Liver (tissue), 9 donors: ENCODE measurements around the gene B9D2. TPM values are rescaled to one million over a fixed set of nuclear protein-coding genes. Genes with fewer than 3 reads are reported as not detected.

ENCODE experiments used
- DNase-seq: peaks from one replicate; pipeline ENCODE4 v3.0.0-alpha.2; 2017; ENCODE audit warnings: low spot score
- H3K27ac ChIP-seq, 2 donors: one replicate each; pipeline ENCODE4 v1.7.0; 2013; ENCODE audit warnings: inconsistent platforms in 2 of 2, low read length in 2 of 2, control low read depth in 1 of 2, low read depth in 1 of 2, mild to moderate bottlenecking in 1 of 2
- H3K27me3 ChIP-seq, 4 donors: one replicate each; pipeline versions ENCODE4 v1.6.1 to v1.7.0; 2013; ENCODE audit warnings: low read length in 3 of 4, inconsistent platforms in 1 of 4, mild to moderate bottlenecking in 1 of 4, moderate library complexity in 1 of 4; ENCODE audit not compliant: control insufficient read depth in 4 of 4, insufficient read depth in 4 of 4
- H3K36me3 ChIP-seq, 4 donors: one replicate each; pipeline versions ENCODE4 v1.6.1 to v1.7.0; 2013; ENCODE audit warnings: low read length in 3 of 4, mild to moderate bottlenecking in 3 of 4, low read depth in 1 of 4, moderate library complexity in 1 of 4; ENCODE audit not compliant: control insufficient read depth in 4 of 4, insufficient read depth in 3 of 4
- H3K4me1 ChIP-seq, 4 donors: one replicate each; pipeline versions ENCODE4 v1.6.1 to v1.7.0; 2013; ENCODE audit warnings: low read length in 3 of 4, mild to moderate bottlenecking in 3 of 4, moderate library complexity in 1 of 4; ENCODE audit not compliant: control insufficient read depth in 4 of 4, insufficient read depth in 4 of 4
- H3K4me3 ChIP-seq, 3 donors: one replicate each; pipeline versions ENCODE4 v1.6.1 to v1.7.0; 2013; ENCODE audit warnings: low read length in 3 of 3, control low read depth in 1 of 3, low read depth in 1 of 3, mild to moderate bottlenecking in 1 of 3
- H3K9ac ChIP-seq, 2 donors: one replicate each; pipeline ENCODE4 v1.7.0; 2013; ENCODE audit warnings: low read length in 2 of 2, mild to moderate bottlenecking in 2 of 2, moderate library complexity in 2 of 2, control low read depth in 1 of 2, low read depth in 1 of 2
- H3K9me3 ChIP-seq, 4 donors: one replicate each; pipeline versions ENCODE4 v1.6.1 to v1.7.0; 2013; ENCODE audit warnings: low read length in 3 of 4; ENCODE audit not compliant: control insufficient read depth in 4 of 4
- CTCF ChIP-seq: fragments of 150-350 bp; IDR thresholded peaks from 2 replicates; pipeline ENCODE4 v1.5.1; 2017; ENCODE audit warnings: improper control_type of control experiment, low read depth, low read length; ENCODE audit not compliant: missing input control
- EGR1 ChIP-seq, 2 donors: IDR thresholded peaks; 2 replicates each; pipeline ENCODE4 v1.6.1; 2016 to 2018; ENCODE audit warnings: antibody characterized with exemption in 2 of 2, low read depth in 2 of 2
- FOXA1 ChIP-seq: IDR thresholded peaks from 2 replicates; pipeline ENCODE4 v1.6.1; 2016; ENCODE audit warnings: antibody characterized with exemption
- FOXA2 ChIP-seq: IDR thresholded peaks from 2 replicates; pipeline ENCODE4 v1.6.1; 2016; ENCODE audit warnings: antibody characterized with exemption
- JUND ChIP-seq, 2 donors: IDR thresholded peaks; 2 replicates each; pipeline ENCODE4 v1.6.1; 2016; ENCODE audit warnings: antibody characterized with exemption in 2 of 2
- MAX ChIP-seq: IDR thresholded peaks from 2 replicates; pipeline ENCODE4 v1.6.1; 2016; ENCODE audit warnings: antibody characterized with exemption
- NR2F2 ChIP-seq: IDR thresholded peaks from 2 replicates; pipeline ENCODE4 v1.6.1; 2016; ENCODE audit warnings: antibody characterized with exemption
- REST ChIP-seq: IDR thresholded peaks from 2 replicates; pipeline ENCODE4 v1.6.1; 2016; ENCODE audit warnings: antibody characterized with exemption, mild to moderate bottlenecking
- RXRA ChIP-seq, 2 donors: IDR thresholded peaks; 2 replicates each; pipeline ENCODE4 v1.6.1; 2017 to 2018; ENCODE audit warnings: antibody characterized with exemption in 2 of 2, mild to moderate bottlenecking in 1 of 2
- SP1 ChIP-seq: IDR thresholded peaks from 2 replicates; pipeline ENCODE4 v1.6.1; 2018; ENCODE audit warnings: antibody characterized with exemption, mild to moderate bottlenecking
- TAF1 ChIP-seq: conservative IDR thresholded peaks from 2 replicates; pipeline ENCODE4 v1.6.1; 2016; ENCODE audit warnings: antibody characterized with exemption, mild to moderate bottlenecking
- YY1 ChIP-seq: IDR thresholded peaks from 2 replicates; pipeline ENCODE4 v1.6.1; 2016; ENCODE audit warnings: antibody characterized with exemption, mild to moderate bottlenecking
- ZBTB33 ChIP-seq: IDR thresholded peaks from 2 replicates; pipeline ENCODE4 v1.6.1; 2016; ENCODE audit warnings: antibody characterized with exemption
- WGBS: extraction: QIAGEN DNeasy Blood & Tissue Kit; methylation state at CpG from one replicate; pipeline ENCODE4 v1.1.7; 2013; 5-methylcytosine and 5-hydroxymethylcytosine counted together
- polyA plus RNA-seq, 2 donors: library from polyadenylated mRNA; stranded (reverse) in 1 of 2; unstranded in 1 of 2; fragments of 200-250 nt in 1 of 2; fragments of >200 nt in 1 of 2; fragmentation: Nextera tagmentation in 1 of 2; extraction: Ambion mirVana in 1 of 2; gene quantifications; one replicate each; pipeline versions ENCODE4 v1.2.1 to v1.2.3, GENCODE V29; 2013 to 2015
- total RNA-seq, 2 donors: library from RNA; depleted of rRNA; stranded (reverse); fragments of >200 nt; gene quantifications; one replicate each; pipeline ENCODE4 v1.2.3, GENCODE V29; 2014
- donor health status: healthy.
- donor health status: healthy.
- donor health status: healthy.
- donor health status: healthy.
- donor health status: healthy.

The B9D2 gene
- total and polyA plus RNA-seq, 4 donors: 2.4 to 3.7 (median 3.0) TPM

GRCh38 chr19:41391618-41392017 is 27.7 kb upstream of the B9D2 start:
- Histone ChIP-seq H3K27me3 (no peaks in the 10 kb centered on the region), H3K36me3 (peaks cover 8 to 45% (median 25%) of the 10 kb centered on the region in 4 donors), H3K27ac (no peak overlapping the region), H3K9ac (no peak overlapping the region), H3K4me3 (no peak overlapping the region), H3K9me3 (no peaks in the 10 kb centered on the region), H3K4me1 (peaks cover 0 to 12% (median 3%) of the 10 kb centered on the region in 4 donors)
- 97% methylated on average over 11 of the region's 11 CpGs for WGBS
- no peak for DNase-seq
- no peak for TF ChIP-seq JUND (IDR thresholded peaks at IDR 0.05)

- TF ChIP-seq JUND (IDR thresholded peaks at IDR 0.05): no peak
- TF ChIP-seq FOXA2: no peak
- TF ChIP-seq SP1: no peak
- no peak for TF ChIP-seq ZBTB33
- TF ChIP-seq RXRA (IDR thresholded peaks at IDR 0.05): no peak
- no peak for TF ChIP-seq NR2F2
- no peak for TF ChIP-seq REST
- TF ChIP-seq CTCF: no peak
- TF ChIP-seq FOXA1: no peak
- no peak for TF ChIP-seq MAX
- no peak for TF ChIP-seq TAF1
- TF ChIP-seq EGR1 (IDR thresholded peaks at IDR 0.05; ENCODE audit: low read depth in 2 of 2): no peak
- TF ChIP-seq YY1: no peak
- H3K4me3 ChIP-seq: no peak overlapping the region
- no peaks in the 10 kb centered on the region for H3K4me1 ChIP-seq
- no peaks in the 10 kb centered on the region for H3K9me3 ChIP-seq
- DNase-seq: no peak
- H3K27ac ChIP-seq: no peak overlapping the region
- H3K27me3 ChIP-seq: no peaks in the 10 kb centered on the region
- peaks cover 9 to 42% (median 23%) of the 10 kb centered on the region in 4 donors for H3K36me3 ChIP-seq
- no peak overlapping the region for H3K9ac ChIP-seq
- WGBS: 91% methylated on average over 13 of the region's 13 CpGs
These were observed 22.5 kb upstream of the B9D2 start for GRCh38 chr19:41386442-41386841.
